GM23248 (cell line): Measurements from ENCODE around the gene R3HDM2. TPM values are rescaled to one million over a fixed set of nuclear protein-coding genes. Genes with fewer than 3 reads are reported as not detected.

ENCODE experiments used
- DNase-seq: peaks from one replicate; pipeline ENCODE4 v3.0.0-alpha.2; 2015
- H2AFZ ChIP-seq: fragments of 200-600 bp; sonication (generic); 2 replicates; pipeline ENCODE4 v1.6.1; 2016; ENCODE audit warnings: antibody characterized with exemption
- H3F3A ChIP-seq: fragments of 200-600 bp; sonication (generic); 2 replicates; pipeline ENCODE4 v1.6.1; 2016; ENCODE audit warnings: mild to moderate bottlenecking, antibody characterized with exemption, mixed run types; ENCODE audit not compliant: insufficient read depth
- H3K27ac ChIP-seq: fragments of 200-600 bp; sonication (generic); 2 replicates; pipeline ENCODE4 v1.5.1; 2016; ENCODE audit warnings: mild to moderate bottlenecking
- H3K27me3 ChIP-seq: fragments of 200-600 bp; sonication (generic); replicated peaks from 2 replicates; pipeline ENCODE4 v1.6.1; 2016; ENCODE audit warnings: mild to moderate bottlenecking; ENCODE audit not compliant: insufficient read depth
- H3K36me3 ChIP-seq: fragments of 200-600 bp; sonication (generic); 2 replicates; pipeline ENCODE4 v1.6.1; 2016; ENCODE audit warnings: low read depth, mild to moderate bottlenecking
- H3K4me1 ChIP-seq: fragments of 200-600 bp; sonication (generic); 2 replicates; pipeline ENCODE4 v1.6.1; 2016; ENCODE audit warnings: mild to moderate bottlenecking; ENCODE audit not compliant: insufficient read depth
- H3K4me2 ChIP-seq: fragments of 200-600 bp; sonication (generic); one replicate; pipeline ENCODE4 v1.6.1; 2016; ENCODE audit warnings: mild to moderate bottlenecking; ENCODE audit not compliant: unreplicated experiment
- H3K4me3 ChIP-seq: fragments of 200-600 bp; sonication (generic); 2 replicates; pipeline ENCODE4 v1.5.1; 2016; ENCODE audit warnings: mild to moderate bottlenecking
- H3K79me2 ChIP-seq: fragments of 200-600 bp; sonication (generic); 2 replicates; pipeline ENCODE4 v1.6.1; 2016; ENCODE audit warnings: mild to moderate bottlenecking; ENCODE audit not compliant: insufficient read depth
- H3K9ac ChIP-seq: fragments of 200-600 bp; sonication (generic); 2 replicates; pipeline ENCODE4 v1.6.1; 2016; ENCODE audit warnings: mild to moderate bottlenecking
- H3K9me2 ChIP-seq: fragments of 200-600 bp; sonication (generic); 2 replicates; pipeline ENCODE4 v1.6.1; 2016; ENCODE audit warnings: mixed run types, mild to moderate bottlenecking, moderate library complexity; ENCODE audit not compliant: insufficient read depth
- H3K9me3 ChIP-seq: fragments of 200-600 bp; sonication (generic); one replicate; pipeline ENCODE4 v1.6.1; 2017; ENCODE audit warnings: low read depth
- H4K20me1 ChIP-seq: fragments of 200-600 bp; sonication (generic); 2 replicates; pipeline ENCODE4 v1.6.0; 2016; ENCODE audit not compliant: insufficient read depth
- EZH2 ChIP-seq: fragments of 200-600 bp; sonication (generic); IDR thresholded peaks from 2 replicates; pipeline ENCODE4 v1.6.1; 2018; ENCODE audit warnings: antibody characterized with exemption, mild to moderate bottlenecking; ENCODE audit not compliant: insufficient read depth, poor library complexity, severe bottlenecking
- EZH2phosphoT487 ChIP-seq: fragments of 200-600 bp; sonication (generic); IDR thresholded peaks from 2 replicates; pipeline ENCODE4 v1.6.1; 2018; ENCODE audit warnings: antibody characterized with exemption, moderate library complexity, mild to moderate bottlenecking, low read depth; ENCODE audit not compliant: insufficient read depth
- WGBS, 2 experiments: methylation state at CpG; one replicate each; pipeline ENCODE4 v1.1.6; 2015 to 2017; ENCODE audit warnings: low lambda C conversion rate in 2 of 2, low coverage in 1 of 2; ENCODE audit errors: missing lambda C conversion rate in 2 of 2; 5-methylcytosine and 5-hydroxymethylcytosine counted together
- in situ Hi-C: fragments of 300-500 bp; cut with MboI; formaldehyde crosslinking; loops from 2 replicates; pipeline ENCODE4 v1.15.0; 2020
- polyA plus RNA-seq: library from polyadenylated mRNA; unstranded; fragments of >200 nt; fragmentation: Nextera tagmentation; extraction: Ambion mirVana; gene quantifications from 2 replicates; pipeline ENCODE4 v1.2.1, GENCODE V29; 2016
- total RNA-seq: library from RNA; depleted of rRNA; stranded (reverse); fragments of >200 nt; shearing (Covaris generic); gene quantifications from 2 replicates; pipeline ENCODE4 v1.2.3, GENCODE V29; 2014

The R3HDM2 gene
- total and polyA plus RNA-seq, 2 experiments from 2014 or later, result 16.9 to 17.0 TPM

DNA sequence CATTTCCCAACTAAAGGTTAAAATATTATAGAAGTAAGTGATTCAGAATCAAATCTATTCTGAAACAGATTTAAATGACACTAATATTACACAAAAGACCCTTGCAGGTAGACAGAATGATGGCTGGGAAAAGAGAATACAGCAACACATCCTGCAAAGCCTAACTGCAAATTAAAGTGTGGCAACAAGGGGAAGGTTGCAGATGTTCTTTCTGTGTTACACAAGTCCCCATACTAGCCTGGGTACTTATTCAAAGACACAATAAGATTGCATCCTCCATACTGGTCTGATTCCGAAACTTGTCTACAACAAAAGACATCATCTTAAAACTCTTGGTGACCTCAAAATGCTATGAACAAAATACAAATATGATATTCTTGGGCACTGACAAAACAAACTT is 50.5 kb downstream of the R3HDM2 start:
- no peaks in the 10 kb centered on the region for H4K20me1 ChIP-seq
- H3K9me3 ChIP-seq, result no peaks in the 10 kb centered on the region
- H3K4me3 ChIP-seq, result no peak overlapping the region
- H3K4me1 ChIP-seq, result no peaks in the 10 kb centered on the region
- H3K9me2 ChIP-seq, result no peaks in the 10 kb centered on the region
- H3F3A ChIP-seq, result no peaks in the 10 kb centered on the region
- H3K9ac ChIP-seq, result no peak overlapping the region
- peaks cover 36% of the 10 kb centered on the region for H3K79me2 ChIP-seq
- no peaks in the 10 kb centered on the region for H3K36me3 ChIP-seq
- TF ChIP-seq EZH2 (no peak), EZH2phosphoT487 (no peak)
- H3K27ac ChIP-seq, result no peak overlapping the region
- H3K4me2 ChIP-seq, result no peak overlapping the region
- no peak for DNase-seq
- H3K27me3 ChIP-seq, result no peaks in the 10 kb centered on the region
- WGBS, 2 experiments, result 95 to 100% methylated on average over 1 of the region's 1 CpG
- H2AFZ ChIP-seq, result no peak overlapping the region
- in situ Hi-C loops, result no loop called here

GRCh38 chr12:57377103-57377840 is 53.6 kb downstream of the R3HDM2 start:
- no peak overlapping the region for H3K4me3 ChIP-seq
- no peaks in the 10 kb centered on the region for H4K20me1 ChIP-seq
- in situ Hi-C loops, result no loop called here
- DNase-seq, result no peak
- H3K4me2 ChIP-seq, result no peak overlapping the region
- H3K9me2 ChIP-seq, result no peaks in the 10 kb centered on the region
- no peak for TF ChIP-seq EZH2
- TF ChIP-seq EZH2phosphoT487, result no peak
- no peaks in the 10 kb centered on the region for H3K27me3 ChIP-seq
- no peaks in the 10 kb centered on the region for H3K36me3 ChIP-seq
- no peak overlapping the region for H3K27ac ChIP-seq
- H2AFZ ChIP-seq, result no peak overlapping the region
- 83 to 85% methylated on average over 3 of the region's 3 CpGs for WGBS, 2 experiments
- 0 out of 2 replicates have a peak, but pooled peaks cover 5% of the 10 kb centered on the region for H3K4me1 ChIP-seq
- H3K9ac ChIP-seq, result no peak overlapping the region
- H3K9me3 ChIP-seq, result no peaks in the 10 kb centered on the region
- H3K79me2 ChIP-seq, result peaks cover 39% of the 10 kb centered on the region
- H3F3A ChIP-seq, result no peaks in the 10 kb centered on the region

DNA sequence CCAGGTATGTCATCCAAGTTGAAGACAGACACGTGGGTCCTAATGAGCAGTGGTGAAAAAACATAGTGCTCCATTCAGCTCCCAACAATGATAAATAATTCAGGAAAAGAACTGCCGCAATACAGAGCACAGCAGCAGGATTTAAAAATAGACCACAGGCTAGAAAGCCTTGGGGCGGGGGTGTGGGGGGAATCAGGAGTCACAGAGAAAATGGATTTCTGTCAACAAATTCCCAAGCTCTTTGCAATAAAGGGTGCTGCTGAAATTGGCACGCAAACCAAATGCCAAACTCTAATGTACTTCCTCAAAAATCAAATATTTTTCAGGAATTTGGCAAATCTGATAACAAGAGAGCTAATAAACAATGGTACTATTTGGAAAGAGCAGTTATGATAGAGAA is 58.6 kb downstream of the R3HDM2 start:
- WGBS, 2 experiments, result 79 to 82% methylated on average over 4 of the region's 4 CpGs
- DNase-seq, result peak; percentile 18
- Histone ChIP-seq H3K4me1 (peaks cover 14% of the 10 kb centered on the region), H4K20me1 (no peaks in the 10 kb centered on the region), H2AFZ (no peak overlapping the region), H3K9ac (no peak overlapping the region), H3K79me2 (peaks cover 31% of the 10 kb centered on the region), H3K4me2 (no peak overlapping the region), H3K9me3 (no peaks in the 10 kb centered on the region), H3K27ac (no peak overlapping the region), H3K9me2 (no peaks in the 10 kb centered on the region), H3F3A (peaks cover 6% of the 10 kb centered on the region; the same call in 1 of the 2 replicates), H3K27me3 (no peaks in the 10 kb centered on the region), H3K36me3 (no peaks in the 10 kb centered on the region), H3K4me3 (no peak overlapping the region)
- in situ Hi-C loops, result no loop called here
- TF ChIP-seq EZH2phosphoT487, result no peak
- no peak for TF ChIP-seq EZH2

- no peak overlapping the region for H3K4me3 ChIP-seq
- H3F3A ChIP-seq, result peaks cover 6% of the 10 kb centered on the region; the same call in 1 of the 2 replicates
- 41 to 43% methylated on average over 1 of the region's 1 CpG for WGBS, 2 experiments
- H3K4me2 ChIP-seq, result peak overlapping the region; percentile 12
- H3K36me3 ChIP-seq, result no peaks in the 10 kb centered on the region
- H3K9ac ChIP-seq, result no peak overlapping the region
- TF ChIP-seq EZH2phosphoT487, result no peak
- in situ Hi-C loops, result no loop called here
- no peaks in the 10 kb centered on the region for H3K9me3 ChIP-seq
- no peaks in the 10 kb centered on the region for H3K9me2 ChIP-seq
- no peak overlapping the region for H2AFZ ChIP-seq
- H3K4me1 ChIP-seq, result peaks cover 14% of the 10 kb centered on the region
- no peaks in the 10 kb centered on the region for H3K27me3 ChIP-seq
- DNase-seq, result peak; percentile 43
- H3K79me2 ChIP-seq, result peaks cover 24% of the 10 kb centered on the region
- H3K27ac ChIP-seq, result no peak overlapping the region
- H4K20me1 ChIP-seq, result no peaks in the 10 kb centered on the region
Observed at GRCh38 chr12:57370696-57371095, 60.1 kb downstream of the R3HDM2 start.

- Histone ChIP-seq H3K4me2 (no peak overlapping the region), H3K79me2 (peaks cover 24% of the 10 kb centered on the region), H4K20me1 (no peaks in the 10 kb centered on the region), H2AFZ (no peak overlapping the region), H3K4me3 (no peak overlapping the region), H3F3A (peaks cover 6% of the 10 kb centered on the region; the same call in 1 of the 2 replicates), H3K36me3 (no peaks in the 10 kb centered on the region), H3K27me3 (no peaks in the 10 kb centered on the region), H3K4me1 (peaks cover 14% of the 10 kb centered on the region), H3K9me3 (no peaks in the 10 kb centered on the region), H3K9me2 (no peaks in the 10 kb centered on the region), H3K9ac (no peak overlapping the region), H3K27ac (no peak overlapping the region)
- no peak for DNase-seq
- TF ChIP-seq EZH2phosphoT487 (no peak), EZH2 (no peak)
- WGBS, 2 experiments, result 85 to 95% methylated on average over 9 to 11 of the region's 11 CpGs
- in situ Hi-C loops, result no loop called here
Observed at GRCh38 chr12:57370072-57370471, 60.8 kb downstream of the R3HDM2 start.
